OCI-LY1 (cell line): Measurements from ENCODE around the gene NT5M.

Experiments used
- H2AFZ ChIP-seq: fragments of 200-600 bp; sonication (generic), shearing (Covaris generic); 2 replicates; pipeline ENCODE4 v1.6.0; 2014; ENCODE audit warnings: antibody characterized with exemption, mild to moderate bottlenecking, low read length
- H3F3A ChIP-seq: fragments of 200-600 bp; sonication (generic), shearing (Covaris generic); 2 replicates; pipeline ENCODE4 v1.6.0; 2014; ENCODE audit warnings: mild to moderate bottlenecking, antibody characterized with exemption, low read length, moderate library complexity; ENCODE audit not compliant: insufficient read depth
- H3K27ac ChIP-seq: fragments of 200-600 bp; sonication (generic); 2 replicates; pipeline ENCODE4 v1.5.1; 2014; ENCODE audit warnings: low read length, mixed run types, mild to moderate bottlenecking, low read depth; ENCODE audit not compliant: poor library complexity, severe bottlenecking
- H3K27me3 ChIP-seq: fragments of 200-600 bp; sonication (generic); 2 replicates; pipeline ENCODE4 v1.6.0; 2014; ENCODE audit warnings: antibody characterized with exemption, mild to moderate bottlenecking, low read length, moderate library complexity; ENCODE audit not compliant: insufficient read depth
- H3K36me3 ChIP-seq: fragments of 200-600 bp; sonication (generic); 2 replicates; pipeline ENCODE4 v1.6.1; 2014; ENCODE audit warnings: mild to moderate bottlenecking, antibody characterized with exemption, low read length, moderate library complexity, mixed read lengths; ENCODE audit not compliant: insufficient read depth
- H3K4me1 ChIP-seq: fragments of 200-600 bp; sonication (generic); 2 replicates; pipeline ENCODE4 v1.5.1; 2014; ENCODE audit warnings: mild to moderate bottlenecking, low read length, moderate library complexity; ENCODE audit not compliant: insufficient read depth, severe bottlenecking
- H3K4me2 ChIP-seq: fragments of 200-600 bp; sonication (generic), shearing (Covaris generic); 2 replicates; pipeline ENCODE4 v1.6.1; 2014; ENCODE audit warnings: low read length
- H3K4me3 ChIP-seq: fragments of 200-600 bp; sonication (generic); 2 replicates; pipeline ENCODE4 v1.5.1; 2014; ENCODE audit warnings: low read length, low read depth, mild to moderate bottlenecking, mixed read lengths; ENCODE audit not compliant: poor library complexity, severe bottlenecking
- H3K79me2 ChIP-seq: fragments of 200-600 bp; shearing (Covaris generic); 2 replicates; pipeline ENCODE4 v1.6.1; 2016; ENCODE audit warnings: mixed run types, low read length, mixed read lengths; ENCODE audit not compliant: insufficient read depth
- H3K9ac ChIP-seq: fragments of 200-600 bp; sonication (generic), shearing (Covaris generic); 2 replicates; pipeline ENCODE4 v1.6.1; 2014; ENCODE audit warnings: mild to moderate bottlenecking, low read length, mixed read lengths
- H3K9me2 ChIP-seq: fragments of 200-600 bp; sonication (generic), shearing (Covaris generic); 2 replicates; pipeline ENCODE4 v1.6.1; 2014; ENCODE audit warnings: low read depth, mild to moderate bottlenecking, low read length, mixed read lengths
- H3K9me3 ChIP-seq: fragments of 200-600 bp; shearing (Covaris generic); 2 replicates; pipeline ENCODE4 v1.6.1; 2014; ENCODE audit warnings: low read length, mixed read lengths
- H4K20me1 ChIP-seq: fragments of 200-600 bp; sonication (generic), shearing (Covaris generic); 2 replicates; pipeline ENCODE4 v1.6.0; 2016; ENCODE audit warnings: mild to moderate bottlenecking, low read length; ENCODE audit not compliant: insufficient read depth
- EZH2 ChIP-seq: fragments of 200-600 bp; sonication (generic), shearing (Covaris generic); IDR thresholded peaks from 2 replicates; pipeline ENCODE4 v1.8.0; 2017; ENCODE audit warnings: borderline replicate concordance, mixed run types, mild to moderate bottlenecking, antibody characterized with exemption, low read length, moderate library complexity, mixed read lengths
- TF ChIP-seq, protein P1 (sequence below): fragments of 200-600 bp; sonication (generic), shearing (Covaris generic); IDR thresholded peaks from 2 replicates; pipeline ENCODE4 v1.5.1; 2017; ENCODE audit warnings: mild to moderate bottlenecking, antibody characterized with exemption, low read length, moderate library complexity, mixed read lengths

Gene NT5M

DNA sequence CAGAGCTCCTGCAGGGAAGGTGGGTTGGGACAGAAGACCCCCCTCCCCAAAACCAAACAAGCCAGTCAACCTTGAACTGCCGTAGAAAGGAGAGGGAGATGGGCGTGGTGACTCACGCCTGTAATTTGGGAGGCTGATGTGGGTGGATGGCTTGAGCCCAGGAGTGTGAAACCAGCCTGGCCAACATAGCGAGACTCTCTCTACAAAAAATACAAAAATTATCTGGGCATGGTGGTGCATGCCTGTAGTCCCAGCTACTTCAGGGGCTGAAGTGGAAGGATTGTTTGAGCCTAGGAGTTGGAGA is 42.1 kb downstream of the NT5M start:
- Histone ChIP-seq H3K4me1 (no peaks in the 10 kb centered on the region), H3K4me2 (no peak overlapping the region), H3K27ac (no peak overlapping the region)

GRCh38 chr17:17345686-17346427 is 42.7 kb downstream of the NT5M start:
- Histone ChIP-seq H2AFZ (no peak overlapping the region), H3K36me3 (peaks cover 4% of the 10 kb centered on the region; the same call in 1 of the 2 replicates), H3F3A (no peaks in the 10 kb centered on the region), H3K9me2 (no peaks in the 10 kb centered on the region), H3K27ac (no peak overlapping the region), H3K4me1 (no peaks in the 10 kb centered on the region), H3K9ac (no peak overlapping the region), H3K4me3 (no peak overlapping the region), H3K79me2 (no peaks in the 10 kb centered on the region), H4K20me1 (no peaks in the 10 kb centered on the region), H3K27me3 (no peaks in the 10 kb centered on the region; the same call in 1 of the 2 replicates), H3K9me3 (no peaks in the 10 kb centered on the region), H3K4me2 (no peak overlapping the region)
- TF ChIP-seq, protein P1, sequence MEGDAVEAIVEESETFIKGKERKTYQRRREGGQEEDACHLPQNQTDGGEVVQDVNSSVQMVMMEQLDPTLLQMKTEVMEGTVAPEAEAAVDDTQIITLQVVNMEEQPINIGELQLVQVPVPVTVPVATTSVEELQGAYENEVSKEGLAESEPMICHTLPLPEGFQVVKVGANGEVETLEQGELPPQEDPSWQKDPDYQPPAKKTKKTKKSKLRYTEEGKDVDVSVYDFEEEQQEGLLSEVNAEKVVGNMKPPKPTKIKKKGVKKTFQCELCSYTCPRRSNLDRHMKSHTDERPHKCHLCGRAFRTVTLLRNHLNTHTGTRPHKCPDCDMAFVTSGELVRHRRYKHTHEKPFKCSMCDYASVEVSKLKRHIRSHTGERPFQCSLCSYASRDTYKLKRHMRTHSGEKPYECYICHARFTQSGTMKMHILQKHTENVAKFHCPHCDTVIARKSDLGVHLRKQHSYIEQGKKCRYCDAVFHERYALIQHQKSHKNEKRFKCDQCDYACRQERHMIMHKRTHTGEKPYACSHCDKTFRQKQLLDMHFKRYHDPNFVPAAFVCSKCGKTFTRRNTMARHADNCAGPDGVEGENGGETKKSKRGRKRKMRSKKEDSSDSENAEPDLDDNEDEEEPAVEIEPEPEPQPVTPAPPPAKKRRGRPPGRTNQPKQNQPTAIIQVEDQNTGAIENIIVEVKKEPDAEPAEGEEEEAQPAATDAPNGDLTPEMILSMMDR = no peak
- TF ChIP-seq EZH2 = no peak

More for the DNA sequence above, 42.1 kb downstream of the NT5M start:
- no peak overlapping the region for H3K9ac ChIP-seq
- no peak overlapping the region for H2AFZ ChIP-seq
- no peaks in the 10 kb centered on the region for H4K20me1 ChIP-seq
- no peaks in the 10 kb centered on the region for H3K9me3 ChIP-seq
- H3F3A ChIP-seq = no peaks in the 10 kb centered on the region
- peaks cover 4% of the 10 kb centered on the region; the same call in 1 of the 2 replicates for H3K36me3 ChIP-seq
- no peaks in the 10 kb centered on the region for H3K79me2 ChIP-seq
- TF ChIP-seq, protein P1 = no peak
- TF ChIP-seq EZH2 = no peak
- H3K4me3 ChIP-seq = no peak overlapping the region
- no peaks in the 10 kb centered on the region for H3K27me3 ChIP-seq
- H3K9me2 ChIP-seq = no peaks in the 10 kb centered on the region

- no peak overlapping the region for H2AFZ ChIP-seq
- H4K20me1 ChIP-seq = no peaks in the 10 kb centered on the region
- H3K27ac ChIP-seq = no peak overlapping the region
- H3F3A ChIP-seq = no peaks in the 10 kb centered on the region
- H3K9me2 ChIP-seq = no peaks in the 10 kb centered on the region
- no peak overlapping the region for H3K4me2 ChIP-seq
- no peak overlapping the region for H3K4me3 ChIP-seq
- no peaks in the 10 kb centered on the region for H3K79me2 ChIP-seq
- H3K4me1 ChIP-seq = no peaks in the 10 kb centered on the region
- H3K9me3 ChIP-seq = no peaks in the 10 kb centered on the region
- H3K9ac ChIP-seq = no peak overlapping the region
- no peaks in the 10 kb centered on the region; the same call in 1 of the 2 replicates for H3K27me3 ChIP-seq
- H3K36me3 ChIP-seq = no peaks in the 10 kb centered on the region; the same call in 1 of the 2 replicates
- TF ChIP-seq, protein P1 = no peak
- TF ChIP-seq EZH2 = no peak
These were observed 43.5 kb downstream of the NT5M start for GRCh38 chr17:17346428-17347233.
